Hepatocyte (in vitro differentiated cells): ENCODE data around the gene HIVEP1.

Source experiments
- EZH2 ChIP-seq: fragments of 200-600 bp; sonication (generic); IDR thresholded peaks from 2 replicates; pipeline ENCODE4 v1.6.1; 2016; ENCODE audit warnings: antibody characterized with exemption, mild to moderate bottlenecking, borderline replicate concordance
- TF ChIP-seq, protein P1 (sequence below): fragments of 200-600 bp; sonication (generic); IDR thresholded peaks from 2 replicates; pipeline ENCODE4 v1.5.1; 2016; ENCODE audit warnings: antibody characterized with exemption, mild to moderate bottlenecking; ENCODE audit not compliant: poor library complexity

DNA sequence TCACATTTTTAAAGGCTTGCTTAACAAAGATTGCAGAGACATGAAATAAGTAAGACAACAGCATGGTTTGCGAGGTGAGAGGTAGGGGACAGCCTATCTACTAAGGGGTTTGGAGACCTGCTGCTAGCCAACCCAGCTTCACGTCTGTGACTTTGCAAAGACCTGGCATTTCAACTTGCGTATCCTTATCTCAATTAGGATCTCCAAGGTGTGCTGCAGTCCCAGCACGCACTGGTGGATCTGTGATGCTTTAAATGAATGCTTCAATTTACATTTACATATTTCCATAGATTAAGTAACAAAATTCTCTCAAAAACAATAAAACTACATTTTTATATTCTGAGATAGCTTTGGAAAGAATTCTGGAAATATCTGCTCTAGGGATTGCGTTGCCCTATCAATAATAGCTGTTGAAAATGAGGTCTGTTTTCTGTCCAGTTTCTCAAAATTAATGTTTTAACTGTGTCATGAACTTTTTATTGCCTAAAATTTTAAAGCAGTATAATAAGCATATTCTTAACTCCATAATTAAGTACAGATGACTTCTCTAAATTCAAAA, 153.7 kb downstream of the HIVEP1 start:
- TF ChIP-seq, protein P1, sequence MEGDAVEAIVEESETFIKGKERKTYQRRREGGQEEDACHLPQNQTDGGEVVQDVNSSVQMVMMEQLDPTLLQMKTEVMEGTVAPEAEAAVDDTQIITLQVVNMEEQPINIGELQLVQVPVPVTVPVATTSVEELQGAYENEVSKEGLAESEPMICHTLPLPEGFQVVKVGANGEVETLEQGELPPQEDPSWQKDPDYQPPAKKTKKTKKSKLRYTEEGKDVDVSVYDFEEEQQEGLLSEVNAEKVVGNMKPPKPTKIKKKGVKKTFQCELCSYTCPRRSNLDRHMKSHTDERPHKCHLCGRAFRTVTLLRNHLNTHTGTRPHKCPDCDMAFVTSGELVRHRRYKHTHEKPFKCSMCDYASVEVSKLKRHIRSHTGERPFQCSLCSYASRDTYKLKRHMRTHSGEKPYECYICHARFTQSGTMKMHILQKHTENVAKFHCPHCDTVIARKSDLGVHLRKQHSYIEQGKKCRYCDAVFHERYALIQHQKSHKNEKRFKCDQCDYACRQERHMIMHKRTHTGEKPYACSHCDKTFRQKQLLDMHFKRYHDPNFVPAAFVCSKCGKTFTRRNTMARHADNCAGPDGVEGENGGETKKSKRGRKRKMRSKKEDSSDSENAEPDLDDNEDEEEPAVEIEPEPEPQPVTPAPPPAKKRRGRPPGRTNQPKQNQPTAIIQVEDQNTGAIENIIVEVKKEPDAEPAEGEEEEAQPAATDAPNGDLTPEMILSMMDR = no peak
- no peak for TF ChIP-seq EZH2
